Epithelial cell of esophagus (primary cell): ENCODE results near the gene DTNBP1.
A peak's percentile ranks its signal among the peaks of the same experiment; 100 is the strongest.

ENCODE experiments used
- DNase-seq: peaks from one replicate; pipeline ENCODE4 v3.0.0; 2010; ENCODE audit warnings: low read depth
- H3K4me3 ChIP-seq: 2 replicates; pipeline ENCODE4 v1.5.1; 2011; ENCODE audit warnings: mild to moderate bottlenecking, low read length, control low read depth
- TF ChIP-seq, protein P1 (sequence below): IDR thresholded peaks from 2 replicates; pipeline ENCODE4 v1.5.1; 2011; ENCODE audit warnings: low read depth, mild to moderate bottlenecking, low read length, control low read depth, inconsistent platforms; ENCODE audit not compliant: insufficient read depth; ENCODE audit errors: missing control alignments

DTNBP1 gene

DNA sequence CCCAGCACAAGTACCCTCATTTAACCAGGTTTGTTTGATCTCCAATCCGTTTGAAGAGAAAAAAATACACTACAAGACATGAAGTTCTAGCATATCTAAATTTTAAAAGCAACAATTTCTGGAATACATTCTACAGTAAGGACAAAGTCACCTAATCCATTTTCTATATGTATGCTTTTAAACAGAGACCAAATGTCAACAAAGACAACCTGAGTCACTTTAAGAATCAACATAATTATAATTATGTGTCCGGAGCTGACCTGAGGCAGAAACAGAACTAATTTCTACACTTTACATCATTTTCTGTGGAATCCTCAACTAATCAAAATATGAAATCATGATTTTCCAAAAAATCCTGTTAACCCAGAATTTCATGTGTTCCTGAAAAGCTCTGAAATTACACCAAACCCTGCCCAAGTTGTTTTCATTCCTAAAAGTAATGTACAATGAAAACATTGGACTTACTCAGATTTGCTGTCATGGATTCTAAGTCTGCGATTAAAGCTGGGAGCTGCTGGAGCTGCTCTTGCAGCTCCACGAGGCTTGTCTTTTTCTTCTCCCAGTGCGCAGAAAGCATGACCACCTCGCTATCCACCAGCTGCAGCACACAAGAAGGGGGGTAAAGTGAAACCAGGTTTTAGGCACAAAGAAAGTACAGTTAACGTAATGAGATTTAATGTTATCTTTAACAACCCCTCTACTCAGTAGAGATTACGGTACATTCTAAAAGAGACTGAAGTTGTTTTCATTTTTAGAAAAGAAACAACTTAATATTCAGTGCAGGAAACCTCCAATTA lies 35.8 kb downstream of the DTNBP1 start:
- no peak for DNase-seq
- no peak overlapping the region for H3K4me3 ChIP-seq
- TF ChIP-seq, protein P1, sequence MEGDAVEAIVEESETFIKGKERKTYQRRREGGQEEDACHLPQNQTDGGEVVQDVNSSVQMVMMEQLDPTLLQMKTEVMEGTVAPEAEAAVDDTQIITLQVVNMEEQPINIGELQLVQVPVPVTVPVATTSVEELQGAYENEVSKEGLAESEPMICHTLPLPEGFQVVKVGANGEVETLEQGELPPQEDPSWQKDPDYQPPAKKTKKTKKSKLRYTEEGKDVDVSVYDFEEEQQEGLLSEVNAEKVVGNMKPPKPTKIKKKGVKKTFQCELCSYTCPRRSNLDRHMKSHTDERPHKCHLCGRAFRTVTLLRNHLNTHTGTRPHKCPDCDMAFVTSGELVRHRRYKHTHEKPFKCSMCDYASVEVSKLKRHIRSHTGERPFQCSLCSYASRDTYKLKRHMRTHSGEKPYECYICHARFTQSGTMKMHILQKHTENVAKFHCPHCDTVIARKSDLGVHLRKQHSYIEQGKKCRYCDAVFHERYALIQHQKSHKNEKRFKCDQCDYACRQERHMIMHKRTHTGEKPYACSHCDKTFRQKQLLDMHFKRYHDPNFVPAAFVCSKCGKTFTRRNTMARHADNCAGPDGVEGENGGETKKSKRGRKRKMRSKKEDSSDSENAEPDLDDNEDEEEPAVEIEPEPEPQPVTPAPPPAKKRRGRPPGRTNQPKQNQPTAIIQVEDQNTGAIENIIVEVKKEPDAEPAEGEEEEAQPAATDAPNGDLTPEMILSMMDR = no peak

DNA sequence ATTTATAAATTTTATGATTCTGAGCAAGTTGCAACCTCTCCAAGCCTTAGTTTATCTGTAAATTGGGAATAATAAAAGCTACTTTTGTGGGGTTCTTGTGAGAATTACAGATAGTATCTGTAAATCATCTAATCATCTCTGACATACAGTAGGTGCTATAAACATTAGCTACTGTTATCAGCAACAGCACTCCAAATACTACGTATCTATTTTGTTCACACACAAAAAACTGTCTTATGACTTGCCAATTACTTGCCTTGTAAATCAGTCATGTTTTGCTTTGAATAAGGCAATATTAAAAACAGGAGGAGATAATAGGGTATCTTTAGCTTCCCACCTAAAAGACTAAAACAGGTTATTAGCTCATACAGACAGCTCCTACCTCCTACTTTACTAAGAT lies 36.7 kb downstream of the DTNBP1 start:
- TF ChIP-seq, protein P1 = no peak
- no peak overlapping the region for H3K4me3 ChIP-seq

DNA sequence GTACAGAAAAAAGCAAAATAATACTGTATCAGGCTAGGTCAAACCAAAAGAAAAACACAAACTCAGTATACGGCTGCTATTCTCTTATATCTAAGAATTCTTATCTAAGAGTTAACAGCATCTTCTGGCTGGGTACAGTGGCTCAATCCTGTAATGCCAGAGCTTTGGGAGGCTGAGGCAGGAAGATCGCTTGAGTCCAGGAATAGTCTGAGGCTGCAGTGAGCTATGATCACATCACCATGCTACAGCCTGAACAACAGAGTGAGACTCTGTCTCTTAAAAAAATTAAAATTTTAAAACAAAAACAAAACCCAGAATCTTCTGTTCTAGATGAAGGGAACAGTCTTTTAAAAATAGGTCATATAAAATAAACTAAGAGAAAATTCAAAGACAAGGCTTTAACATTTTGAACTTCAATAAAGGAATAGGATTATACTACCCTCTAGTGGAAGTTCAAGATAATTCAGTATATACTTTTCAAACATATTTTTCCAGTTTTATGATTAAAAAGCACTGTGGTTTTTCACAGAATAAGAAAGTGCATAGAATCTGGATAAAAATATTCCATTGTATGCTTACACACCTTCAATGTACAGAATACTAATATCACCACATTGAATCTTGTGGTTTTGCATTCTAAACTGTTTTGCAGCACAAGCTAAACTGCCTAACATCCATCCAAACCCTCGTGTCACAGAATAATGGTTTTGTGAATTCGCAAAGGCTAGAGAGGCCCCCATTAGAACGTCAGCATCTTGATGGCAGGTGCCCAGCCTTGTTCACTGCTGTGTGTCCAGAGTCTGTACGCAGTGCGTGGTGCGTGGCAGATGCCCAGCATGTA lies 39.3 kb downstream of the DTNBP1 start:
- H3K4me3 ChIP-seq = no peak overlapping the region
- DNase-seq = peak; percentile 23
- TF ChIP-seq, protein P1 = peak; percentile 7

More for the DNA sequence above, 36.7 kb downstream of the DTNBP1 start:
- no peak for DNase-seq

DNA sequence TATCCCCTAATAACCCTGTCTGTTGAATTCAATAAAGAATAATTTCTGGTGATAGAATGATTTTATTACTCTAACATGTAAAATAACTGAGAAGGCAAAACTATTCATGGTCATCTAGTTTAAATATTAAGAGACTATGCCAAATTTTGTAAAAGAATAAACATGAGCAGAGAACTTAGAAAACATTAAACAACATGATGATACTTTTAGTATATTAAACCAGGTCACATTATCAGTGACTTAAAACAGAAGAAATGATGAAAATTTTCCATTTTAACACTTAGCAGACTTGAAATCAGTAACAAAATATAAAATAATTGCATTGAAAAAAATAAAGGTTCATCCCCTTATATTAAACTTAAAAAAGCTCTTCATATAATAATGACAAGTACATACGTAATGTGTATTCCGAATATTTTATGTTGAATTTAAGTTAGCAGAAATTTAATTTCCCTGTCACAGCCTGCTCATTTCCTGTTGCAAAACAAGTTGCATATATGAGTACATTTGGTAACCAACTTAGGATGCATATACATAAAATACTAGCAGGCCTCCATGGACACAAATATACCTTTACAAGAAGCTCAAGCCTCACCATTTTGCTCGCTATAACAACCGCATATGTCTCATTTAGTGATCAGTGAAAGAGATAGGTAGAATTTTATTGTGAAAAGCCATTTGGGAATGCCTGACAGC lies 40.6 kb downstream of the DTNBP1 start:
- no peak overlapping the region for H3K4me3 ChIP-seq
- DNase-seq = peak; percentile 46
- TF ChIP-seq, protein P1 = no peak

DNA sequence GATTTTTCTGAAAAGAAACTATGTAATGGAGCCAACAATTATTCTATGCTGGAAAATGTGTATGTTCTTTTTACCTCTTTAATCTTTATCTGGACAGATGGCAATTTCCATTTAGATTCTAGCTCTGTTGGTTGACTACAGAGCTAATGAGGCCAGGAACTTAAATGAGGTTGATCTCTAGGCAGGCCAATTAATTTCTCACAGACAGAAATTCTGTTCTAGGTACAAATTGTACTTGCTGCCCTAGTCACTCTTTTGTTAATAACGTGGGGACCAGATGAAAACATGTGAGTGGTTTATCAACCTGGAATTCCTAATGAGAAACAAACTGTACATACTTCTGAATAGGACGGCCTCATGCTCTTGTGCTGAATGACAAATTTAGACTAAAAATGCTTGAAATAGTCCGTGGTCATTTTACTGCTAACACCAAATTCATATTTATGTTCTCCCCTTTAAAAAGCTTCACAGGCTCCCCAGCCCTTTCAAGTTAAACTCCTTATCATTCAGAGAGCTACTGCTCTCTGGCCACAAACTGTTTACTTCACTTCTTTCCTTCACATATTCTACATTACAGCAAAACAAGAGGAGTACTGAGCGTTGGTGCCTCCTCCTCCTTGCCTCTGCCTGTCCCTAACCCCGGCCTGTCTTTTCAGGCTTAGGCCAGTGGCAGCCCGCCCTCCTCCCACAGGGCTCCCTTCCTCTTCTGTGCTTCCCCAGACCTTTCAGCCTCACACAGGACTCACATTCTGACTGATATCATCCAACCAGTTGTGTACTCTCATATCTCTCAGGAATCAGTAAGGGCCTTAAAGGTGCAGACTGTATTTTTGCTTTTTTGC lies 41.4 kb downstream of the DTNBP1 start:
- H3K4me3 ChIP-seq = no peak overlapping the region
- TF ChIP-seq, protein P1 = no peak
- DNase-seq = peak; percentile 63

DNA sequence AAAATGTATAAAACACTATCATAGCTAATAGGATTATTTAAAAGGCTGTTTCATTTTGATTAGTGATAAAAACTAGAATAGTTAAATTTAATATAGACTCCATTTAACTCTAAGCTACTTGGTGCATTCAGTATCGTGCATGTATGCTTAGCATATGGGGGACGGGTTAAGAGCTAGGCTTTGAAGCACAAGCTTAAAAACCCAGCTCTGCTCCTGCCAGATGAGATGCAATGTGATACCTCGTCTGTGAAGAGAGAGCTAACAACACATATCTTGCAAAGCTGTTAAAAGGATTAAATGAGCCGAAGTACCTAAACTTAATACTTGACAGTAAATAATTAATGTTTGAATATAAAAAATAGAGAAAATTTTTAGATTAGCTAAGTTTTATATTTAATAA lies 42.2 kb downstream of the DTNBP1 start:
- no peak for DNase-seq
- no peak overlapping the region for H3K4me3 ChIP-seq
- TF ChIP-seq, protein P1 = no peak
